Measurements from ENCODE around the gene PICALM.
A peak's percentile ranks its signal among the peaks of the same experiment; 100 is the strongest.

DNA sequence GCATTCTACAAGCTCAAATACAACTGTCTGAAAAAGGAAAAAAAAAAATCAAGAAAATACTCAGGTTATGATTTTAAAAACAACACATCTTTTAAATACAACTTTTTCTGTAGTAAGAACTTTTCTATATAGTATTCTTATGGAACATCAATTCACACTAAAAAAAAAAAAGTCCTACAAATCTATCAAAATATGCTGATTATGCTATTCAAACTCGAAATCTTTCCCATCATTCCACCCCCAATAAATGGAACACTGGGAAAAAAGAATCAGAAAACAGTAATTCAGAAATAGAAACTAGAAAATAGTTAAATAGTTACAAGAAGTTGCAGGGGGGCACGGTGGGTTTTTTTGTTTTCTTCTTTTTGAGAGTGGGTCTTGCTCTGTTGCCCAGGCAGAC is 77.4 kb downstream of the PICALM start:
- TF ChIP-seq RFX5 (IDR thresholded peaks at IDR 0.05; ENCODE audit: low read depth, low read length) (no peak), USF2 (IDR thresholded peaks at IDR 0.05; ENCODE audit: low read depth, low read length) (no peak), POLR2A (IDR thresholded peaks at IDR 0.05; ENCODE audit: low read depth, low read length) (no peak), RAD21 (IDR thresholded peaks at IDR 0.05; ENCODE audit: low read length) (no peak), NFE2L2 (IDR thresholded peaks at IDR 0.05; ENCODE audit: low read depth, low read length) (no peak), MAFK (IDR thresholded peaks at IDR 0.05; ENCODE audit: low read depth, low read length) (peak; percentile 58), MXI1 (IDR thresholded peaks at IDR 0.05; ENCODE audit: borderline replicate concordance, low read depth, low read length) (no peak), CHD1 (IDR thresholded peaks at IDR 0.05; ENCODE audit: low read depth, low read length) (no peak), MAZ (IDR thresholded peaks at IDR 0.05; ENCODE audit: borderline replicate concordance, low read depth, low read length) (no peak), RCOR1 (IDR thresholded peaks at IDR 0.05; ENCODE audit: insufficient replicate concordance, low read length) (no peak), FOS (IDR thresholded peaks at IDR 0.05; ENCODE audit: low read depth, low read length) (no peak), BHLHE40 (IDR thresholded peaks at IDR 0.05; ENCODE audit: low read depth, low read length) (no peak)
- TF ChIP-seq, protein P1, sequence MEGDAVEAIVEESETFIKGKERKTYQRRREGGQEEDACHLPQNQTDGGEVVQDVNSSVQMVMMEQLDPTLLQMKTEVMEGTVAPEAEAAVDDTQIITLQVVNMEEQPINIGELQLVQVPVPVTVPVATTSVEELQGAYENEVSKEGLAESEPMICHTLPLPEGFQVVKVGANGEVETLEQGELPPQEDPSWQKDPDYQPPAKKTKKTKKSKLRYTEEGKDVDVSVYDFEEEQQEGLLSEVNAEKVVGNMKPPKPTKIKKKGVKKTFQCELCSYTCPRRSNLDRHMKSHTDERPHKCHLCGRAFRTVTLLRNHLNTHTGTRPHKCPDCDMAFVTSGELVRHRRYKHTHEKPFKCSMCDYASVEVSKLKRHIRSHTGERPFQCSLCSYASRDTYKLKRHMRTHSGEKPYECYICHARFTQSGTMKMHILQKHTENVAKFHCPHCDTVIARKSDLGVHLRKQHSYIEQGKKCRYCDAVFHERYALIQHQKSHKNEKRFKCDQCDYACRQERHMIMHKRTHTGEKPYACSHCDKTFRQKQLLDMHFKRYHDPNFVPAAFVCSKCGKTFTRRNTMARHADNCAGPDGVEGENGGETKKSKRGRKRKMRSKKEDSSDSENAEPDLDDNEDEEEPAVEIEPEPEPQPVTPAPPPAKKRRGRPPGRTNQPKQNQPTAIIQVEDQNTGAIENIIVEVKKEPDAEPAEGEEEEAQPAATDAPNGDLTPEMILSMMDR (conservative IDR thresholded peaks at IDR 0.05; ENCODE audit: low read depth, low read length): no peak

All from IMR-90 (cell line).